Activated CD8-positive, alpha-beta memory T cell treated with anti-CD3 and anti-CD28 coated beads, Interleukin-2, amount 50 U/mL, for 24 hours (primary cell): ENCODE results near the gene MYL1.

Source experiments
- DNase-seq: peaks from one replicate; pipeline ENCODE4 v3.0.0-alpha.2; 2020; ENCODE audit errors: extremely low read depth

The MYL1 gene

DNA sequence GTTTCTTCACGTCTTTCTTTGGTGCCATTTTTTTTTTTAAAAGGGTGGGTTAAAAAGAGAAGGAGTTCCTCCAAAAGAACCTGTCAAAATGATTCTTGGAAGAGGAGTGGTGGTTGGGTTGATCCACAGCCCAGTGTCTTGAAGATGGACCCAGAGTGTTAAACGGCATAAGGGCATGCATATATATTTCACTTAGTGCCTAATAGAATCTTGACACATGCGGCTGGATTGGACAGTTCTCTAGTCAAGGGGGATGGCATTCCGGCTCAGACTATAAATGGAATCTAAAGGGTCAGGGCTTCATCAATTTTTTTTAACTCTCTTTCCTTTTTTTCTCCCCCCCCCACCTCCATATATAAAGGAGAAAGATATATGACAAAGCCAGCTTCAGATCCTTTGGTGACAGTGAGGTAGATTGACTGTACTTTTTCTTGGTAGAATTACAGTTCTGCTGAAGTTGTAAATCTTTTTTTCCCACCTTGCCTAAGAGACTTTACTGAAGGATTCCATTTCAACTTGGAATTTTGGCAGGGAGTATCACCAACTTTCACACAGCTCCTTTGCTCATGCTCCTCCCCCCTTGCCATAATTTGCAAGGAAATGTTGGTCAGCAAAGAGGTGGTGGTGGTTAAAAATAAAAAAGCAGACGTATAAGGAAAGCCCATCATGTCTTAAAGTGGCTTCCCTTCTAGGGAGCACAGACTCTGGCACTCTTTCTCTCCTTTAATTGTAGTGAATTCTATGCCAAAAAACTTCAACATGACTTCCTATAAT is at the start of gene MYL1:
Gene MYL1 (minus strand): TSS at position 160 of the 774 bp plus-strand sequence. CDS start 132 bp downstream, at position 28.
- DNase-seq = no peak

DNA sequence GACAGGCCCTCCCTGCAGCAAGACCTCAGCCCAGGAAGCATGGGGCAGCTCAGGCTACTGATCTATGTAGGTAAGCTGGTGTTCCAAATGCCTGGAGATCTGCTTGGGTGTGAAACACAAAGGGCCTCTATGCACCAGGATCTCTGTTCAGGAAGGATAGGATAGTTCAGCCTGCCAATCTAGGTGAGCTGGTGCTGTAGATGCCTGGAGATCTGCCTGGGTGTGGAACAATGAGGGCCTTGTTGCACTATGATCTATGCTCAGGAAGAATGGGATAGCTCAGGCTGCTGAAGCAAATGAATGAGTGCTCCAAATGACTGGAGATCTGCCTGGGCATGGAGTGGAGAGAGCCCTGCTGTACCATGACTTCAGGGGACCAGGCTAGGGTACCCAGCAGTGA is 48.9 kb upstream of the MYL1 start:
- no peak for DNase-seq

DNA sequence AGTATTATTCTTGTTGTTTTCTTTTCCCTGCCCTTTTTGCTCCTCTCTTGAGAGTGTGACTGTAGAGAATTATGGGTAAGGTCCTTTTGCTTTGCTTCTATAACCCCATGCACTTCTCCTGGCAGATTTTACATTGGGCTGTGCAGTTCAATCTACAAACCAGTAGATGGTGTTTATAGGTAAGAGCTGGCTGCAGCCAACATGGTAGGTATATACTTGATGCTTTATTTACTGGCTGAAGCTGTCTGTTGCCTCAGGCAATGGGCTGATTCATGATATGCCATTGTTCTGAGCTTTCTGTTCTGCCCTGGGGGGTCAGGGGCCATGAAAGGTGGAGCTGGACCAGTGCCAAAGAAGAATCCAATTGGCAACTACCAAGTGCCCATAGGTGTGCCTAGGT is 48.3 kb upstream of the MYL1 start:
- DNase-seq = no peak

GRCh38 chr2:210360412-210360811 is 45.4 kb upstream of the MYL1 start:
- no peak for DNase-seq

DNA sequence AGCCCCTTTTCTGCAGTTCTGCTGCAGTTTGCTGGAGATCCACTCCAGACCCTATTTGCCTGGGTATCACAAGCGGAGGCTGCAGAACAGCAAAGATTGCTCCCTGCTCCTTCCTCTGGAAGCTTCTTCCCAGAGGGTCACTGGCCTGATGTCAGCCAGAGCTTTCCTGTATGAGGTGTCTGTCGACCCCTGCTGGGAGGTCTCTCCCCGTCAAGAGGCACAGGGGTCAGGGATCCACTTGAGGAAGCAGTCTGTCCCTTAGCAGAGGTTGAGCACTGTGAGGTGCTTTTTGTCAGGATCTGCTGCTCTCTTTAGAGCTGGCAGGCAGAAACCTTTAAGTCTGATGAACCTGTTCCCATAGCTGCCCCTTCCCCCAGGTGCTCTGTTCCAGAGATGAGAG is 42.0 kb upstream of the MYL1 start:
- no peak for DNase-seq

- no peak for DNase-seq
These were observed 22.2 kb upstream of the MYL1 start for GRCh38 chr2:210337159-210337558.

- DNase-seq = no peak
These were observed 9.9 kb upstream of the MYL1 start for GRCh38 chr2:210324906-210325305.

- DNase-seq = no peak
These were observed 9.5 kb upstream of the MYL1 start for GRCh38 chr2:210324458-210324857.

- no peak for DNase-seq
These were observed 8.0 kb upstream of the MYL1 start for GRCh38 chr2:210323003-210323402.

GRCh38 chr2:210318891-210319290 is 3.9 kb upstream of the MYL1 start:
- DNase-seq = no peak

DNA sequence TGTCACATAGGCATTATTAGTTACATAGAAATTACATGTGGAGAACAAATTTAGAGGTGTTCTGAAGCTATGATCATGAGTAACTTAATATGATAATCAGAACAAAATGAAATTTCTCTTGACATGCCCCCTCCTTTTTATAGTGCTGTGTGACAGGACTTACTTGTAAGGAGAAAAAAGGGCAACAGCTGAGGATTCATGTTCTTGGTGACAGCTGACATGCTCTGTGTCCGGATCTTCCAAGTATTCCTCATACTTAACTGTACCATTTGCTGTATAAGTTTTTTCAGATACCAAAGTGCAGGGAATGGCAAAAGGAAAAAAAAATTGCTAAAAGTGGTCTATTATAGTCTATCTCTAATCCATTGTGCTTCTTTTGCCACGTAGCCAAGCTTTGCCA is 3.5 kb upstream of the MYL1 start:
- no peak for DNase-seq

GRCh38 chr2:210310550-210310949 is 4.4 kb downstream of the MYL1 start:
- no peak for DNase-seq

GRCh38 chr2:210309548-210310233 is 5.3 kb downstream of the MYL1 start:
- DNase-seq = no peak

- no peak for DNase-seq
These were observed 11.5 kb downstream of the MYL1 start for GRCh38 chr2:210303498-210303897.

- DNase-seq = no peak
These were observed 12.6 kb downstream of the MYL1 start for GRCh38 chr2:210302326-210302725.

- DNase-seq = no peak
These were observed 15.1 kb downstream of the MYL1 start for GRCh38 chr2:210299866-210300373.

GRCh38 chr2:210288408-210288807 is 26.6 kb downstream of the MYL1 start:
- DNase-seq = no peak

DNA sequence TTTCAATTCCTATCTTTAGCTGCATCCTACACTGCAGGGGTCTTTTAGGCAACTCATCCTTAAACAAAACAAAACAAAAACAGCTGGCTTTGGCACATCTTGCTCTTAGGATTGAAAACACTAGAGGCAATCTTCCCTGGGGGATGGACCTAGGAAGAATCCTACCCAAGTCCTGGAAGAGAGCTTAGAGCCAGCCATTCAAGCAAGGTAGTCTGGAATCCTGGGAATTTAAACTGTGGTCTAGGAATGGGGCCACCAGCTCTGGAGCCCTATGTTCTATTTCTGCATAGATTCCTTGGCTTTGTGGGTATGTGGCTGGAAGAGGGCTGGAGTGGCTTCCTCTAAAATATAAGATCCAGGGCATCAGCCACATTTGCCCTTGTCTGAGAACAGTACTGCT is 27.7 kb downstream of the MYL1 start:
- DNase-seq = no peak

DNA sequence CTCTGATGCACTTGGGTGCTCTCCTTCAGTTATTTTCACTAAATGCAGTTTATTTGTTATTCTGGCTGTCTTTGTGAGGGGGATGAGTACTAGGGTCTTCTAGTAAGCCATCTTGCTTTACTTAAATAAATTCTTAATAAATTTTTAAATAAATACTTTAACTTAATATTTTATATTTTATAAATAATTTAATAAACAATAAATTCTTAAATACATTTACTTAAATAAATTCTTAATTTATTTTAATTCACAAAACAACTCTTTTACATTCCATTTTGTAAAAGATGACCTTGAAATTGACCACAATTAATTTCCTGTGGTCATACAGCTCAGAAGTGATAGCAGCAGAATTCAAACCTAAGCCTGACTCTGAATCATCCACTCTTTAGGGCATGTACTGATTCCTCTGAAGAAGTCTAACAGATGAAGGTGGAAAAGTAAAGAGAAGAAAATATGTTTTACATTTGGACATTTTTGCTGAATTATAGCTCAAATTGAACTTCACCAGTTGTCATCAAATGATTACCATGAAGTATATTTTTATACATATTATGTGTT is 28.8 kb downstream of the MYL1 start:
- DNase-seq = no peak

DNA sequence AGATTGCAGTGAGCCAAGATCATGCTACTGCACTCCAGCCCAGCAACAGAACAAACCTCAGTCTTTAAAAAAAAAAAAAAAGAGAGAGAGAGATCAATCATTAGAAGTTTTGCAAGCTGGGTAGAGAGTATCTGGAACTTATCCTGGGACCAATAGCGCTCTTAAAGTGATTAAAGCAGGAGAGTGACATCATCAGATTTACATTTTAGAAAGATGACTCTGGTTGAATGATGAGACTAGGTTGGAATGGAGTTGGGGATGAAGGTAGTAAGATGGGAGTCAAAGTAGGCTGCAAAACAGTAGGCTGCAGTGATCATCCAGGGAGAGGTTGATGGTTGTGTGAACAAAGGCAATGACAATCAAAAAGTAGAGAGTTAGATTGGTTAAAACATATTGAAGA is 37.8 kb downstream of the MYL1 start:
- DNase-seq = no peak

- DNase-seq = no peak
These were observed 43.7 kb downstream of the MYL1 start for GRCh38 chr2:210271300-210271699.

DNA sequence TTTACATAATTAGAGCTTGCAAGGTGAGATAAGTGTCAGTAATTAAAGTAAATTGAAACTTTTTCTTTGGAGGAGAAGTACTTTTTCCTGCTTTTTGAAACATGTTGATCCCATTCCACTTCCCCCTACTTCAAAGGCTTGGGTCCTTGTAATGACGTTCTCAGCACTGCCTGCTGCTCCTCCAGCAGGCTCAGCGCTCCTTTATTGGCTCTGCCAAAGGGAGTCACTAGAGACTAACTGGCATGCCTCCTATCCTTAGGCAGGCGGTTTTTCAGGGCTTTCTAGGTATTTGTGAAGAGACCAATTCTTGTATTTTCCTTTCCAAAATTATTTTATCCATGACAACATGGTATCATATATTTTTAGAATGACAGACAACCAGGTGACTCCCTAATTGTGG is 45.8 kb downstream of the MYL1 start:
- no peak for DNase-seq

GRCh38 chr2:210268281-210268680 is 46.7 kb downstream of the MYL1 start:
- no peak for DNase-seq
